ENCODE measurements around the gene TBC1D7. TPM values are rescaled to one million over a fixed set of nuclear protein-coding genes. Genes with fewer than 3 reads are reported as not detected.
"Not testable (repeated sequence)": the region's sequence is repeated elsewhere in the genome, so short reads cannot be mapped to it uniquely, and the experiment has no call there.

TBC1D7 gene
- total RNA-seq, 1 donor from 2014 or later: 36.0 TPM

DNA sequence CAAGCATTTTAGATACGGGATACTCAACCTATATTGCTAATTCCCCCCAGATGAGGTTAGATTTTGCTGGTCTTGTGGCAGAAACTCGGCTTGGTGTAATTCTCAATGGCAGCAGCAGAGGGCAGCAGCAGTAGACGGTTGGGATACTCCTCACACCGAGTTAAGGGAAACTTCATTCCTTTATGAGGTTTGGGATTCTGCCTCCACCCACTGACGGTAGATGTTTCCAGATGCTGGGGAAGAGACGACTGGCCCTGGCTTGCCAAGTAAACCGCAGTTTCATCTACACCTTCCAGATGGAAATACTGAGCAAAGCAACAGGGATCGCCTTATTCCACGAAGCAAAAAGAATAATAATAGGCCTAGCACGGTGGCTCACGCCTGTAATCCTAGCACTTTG, 8.2 kb upstream of the TBC1D7 start:
- DNase-seq (peak; percentile 89), ATAC-seq (ENCODE audit: poor library complexity) (peak; percentile 79)
- intact Hi-C loops (cut with DNase I): loop anchor here (5.0 kb wide), 2 partner anchors 61 to 201 kb away; no protein-coding TSS in a partner anchor

DNA sequence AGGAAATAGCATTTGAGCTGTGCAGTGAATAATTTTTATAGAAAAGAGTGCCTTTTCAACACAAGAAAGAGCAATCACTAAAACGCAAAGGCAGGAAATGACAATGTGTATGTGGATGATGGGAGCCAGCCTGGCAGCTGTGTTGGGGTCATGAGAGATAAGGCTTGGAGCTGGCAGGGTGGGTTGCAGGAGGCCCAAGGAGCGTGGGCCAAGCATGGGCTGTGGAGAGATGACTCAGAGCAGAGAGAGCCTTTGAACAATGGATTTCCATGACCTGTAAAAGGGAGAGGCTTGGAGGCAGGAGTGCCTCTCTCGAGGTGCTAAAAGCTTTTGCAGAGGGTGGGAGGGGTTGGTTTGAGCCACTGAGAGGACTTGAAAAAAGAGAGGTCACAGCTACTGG, 6.6 kb upstream of the TBC1D7 start:
- intact Hi-C loops (cut with DNase I): loop anchor here (5.0 kb wide), 2 partner anchors 62 to 202 kb away; no protein-coding TSS in a partner anchor
- no peak for ATAC-seq (ENCODE audit: poor library complexity)
- no peak for DNase-seq

DNA sequence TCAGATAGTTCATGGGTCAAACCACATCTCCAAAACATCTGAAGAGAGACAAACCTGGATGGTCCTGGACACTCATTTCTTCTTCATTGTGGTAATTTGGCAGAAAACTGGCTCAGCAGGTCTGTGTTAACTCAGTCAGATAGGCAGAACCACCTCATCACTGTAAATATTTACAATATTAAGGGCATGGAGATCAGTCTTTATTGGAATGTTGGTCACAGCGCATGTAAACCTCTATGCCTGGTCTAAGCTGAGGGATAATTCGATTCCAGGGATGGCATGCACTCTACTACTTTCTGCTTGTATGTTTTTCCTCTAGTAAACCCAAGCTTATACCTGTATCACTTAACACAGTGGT, 4.0 kb upstream of the TBC1D7 start:
- ATAC-seq (ENCODE audit: poor library complexity) (no peak), DNase-seq (no peak)
- intact Hi-C loops (cut with DNase I): no loop called here

DNA sequence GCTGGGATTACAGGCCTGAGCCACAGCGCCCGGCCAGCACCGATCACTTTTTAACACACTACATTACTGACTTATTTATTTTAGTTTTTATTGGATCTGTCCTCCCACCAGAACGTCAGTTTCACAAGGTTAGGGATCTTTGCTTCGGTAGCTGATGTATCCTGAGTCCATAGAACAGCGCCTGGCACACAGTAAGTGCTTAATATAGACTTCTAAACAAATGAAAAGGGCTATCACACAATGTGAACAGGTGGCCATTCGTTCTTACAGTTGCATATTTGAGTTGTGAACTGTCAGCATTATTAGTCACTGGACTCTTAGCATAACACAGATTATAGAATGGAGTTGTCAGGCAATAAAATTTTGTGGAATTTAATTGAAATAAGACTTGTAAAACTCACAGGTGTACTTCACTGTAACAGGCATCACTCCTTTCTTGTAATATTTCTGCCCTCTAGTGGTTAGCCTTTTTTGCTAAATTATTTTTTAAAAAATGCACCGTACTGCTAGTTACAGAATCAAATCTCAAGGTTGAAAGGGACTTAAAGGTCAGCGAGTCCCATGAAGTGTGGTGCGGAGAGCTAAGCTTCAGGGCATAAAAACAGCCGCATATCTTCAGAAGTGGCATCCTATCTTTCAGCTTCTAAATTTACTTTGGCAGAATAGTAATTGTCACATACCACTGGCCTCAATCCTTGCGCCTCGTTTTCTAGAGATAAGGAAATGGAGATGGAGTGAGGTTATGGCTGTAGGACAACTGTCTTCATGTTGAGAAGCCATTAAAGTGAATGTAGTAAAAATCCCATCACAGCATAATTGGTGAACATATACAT, 3.4 kb upstream of the TBC1D7 start:
- DNase-seq (no peak), ATAC-seq (ENCODE audit: poor library complexity) (peak; percentile 13)
- intact Hi-C loops (cut with DNase I): no loop called here

DNA sequence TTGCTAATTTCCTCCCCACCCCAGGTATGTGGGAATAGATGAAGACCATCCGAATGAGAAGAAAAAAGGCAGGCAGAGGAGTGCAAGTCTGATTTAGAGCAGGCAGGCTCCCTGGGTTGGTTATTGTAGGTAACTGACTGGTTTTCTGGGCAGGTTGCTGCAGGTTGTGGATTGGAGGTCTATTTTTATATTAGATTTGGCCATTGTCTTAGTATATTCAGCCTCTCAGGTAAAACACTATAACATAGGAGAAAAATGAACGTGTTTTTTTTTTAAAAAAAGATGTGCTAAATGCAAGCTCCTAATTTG, 492 bp upstream of the TBC1D7 start:
- DNase-seq: no peak
- ATAC-seq (ENCODE audit: poor library complexity): no peak
- intact Hi-C loops (cut with DNase I): loop anchor here (10.0 kb wide), 1 partner anchor 414 kb away; no protein-coding TSS in a partner anchor

DNA sequence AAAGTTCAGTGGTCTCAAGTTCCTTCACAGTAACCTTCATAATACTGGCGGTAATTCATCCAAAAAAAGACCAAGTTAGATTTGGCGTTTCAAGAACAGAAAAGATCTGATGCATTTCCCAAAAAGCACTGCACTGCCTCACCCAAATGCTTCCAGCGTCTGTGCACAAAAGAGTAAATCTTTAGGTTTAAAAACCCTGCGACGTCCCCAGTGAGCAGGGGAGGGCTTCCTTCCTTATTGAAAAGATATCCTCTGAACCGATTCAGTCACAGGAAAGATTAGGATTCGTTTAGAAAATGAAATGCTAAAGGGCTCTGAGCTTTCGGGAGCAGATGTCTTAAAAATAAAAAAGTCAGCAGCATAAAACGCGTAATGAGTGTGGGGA, 654 bp downstream of the TBC1D7 start:
- intact Hi-C loops (cut with DNase I): loop anchor here (10.0 kb wide), 1 partner anchor 413 kb away; no protein-coding TSS in a partner anchor
- ATAC-seq (ENCODE audit: poor library complexity): no peak
- no peak for DNase-seq

DNA sequence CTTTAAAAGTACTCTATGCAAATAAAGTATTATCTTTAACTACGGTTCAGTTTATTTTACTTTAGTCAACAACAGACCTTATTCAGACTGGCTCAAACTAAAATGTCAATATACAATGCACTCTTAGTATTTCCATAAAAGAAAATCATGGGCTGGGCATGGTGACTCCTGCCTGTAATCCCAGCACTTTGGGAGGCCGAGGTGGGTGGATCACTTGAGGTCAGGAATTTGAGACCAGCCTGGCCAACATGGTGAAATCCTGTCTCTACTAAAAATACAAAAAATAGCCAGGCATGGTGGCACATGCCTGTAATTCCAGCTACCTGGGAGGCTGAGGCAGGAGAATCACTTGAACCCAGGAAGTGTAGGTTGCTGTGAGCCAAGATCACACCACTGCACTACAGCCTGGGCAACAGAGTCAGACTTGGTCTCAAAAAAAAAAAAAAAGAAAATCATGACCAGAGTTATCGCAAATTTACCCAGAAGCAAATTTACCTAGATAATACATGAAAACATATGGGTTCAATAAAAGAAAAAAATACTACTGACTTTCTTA, 2.2 kb downstream of the TBC1D7 start:
- not testable (repeated sequence) for ATAC-seq (ENCODE audit: poor library complexity); DNase-seq
- intact Hi-C loops (cut with DNase I): loop anchor here (10.0 kb wide), 1 partner anchor 411 kb away; no protein-coding TSS in a partner anchor

DNA sequence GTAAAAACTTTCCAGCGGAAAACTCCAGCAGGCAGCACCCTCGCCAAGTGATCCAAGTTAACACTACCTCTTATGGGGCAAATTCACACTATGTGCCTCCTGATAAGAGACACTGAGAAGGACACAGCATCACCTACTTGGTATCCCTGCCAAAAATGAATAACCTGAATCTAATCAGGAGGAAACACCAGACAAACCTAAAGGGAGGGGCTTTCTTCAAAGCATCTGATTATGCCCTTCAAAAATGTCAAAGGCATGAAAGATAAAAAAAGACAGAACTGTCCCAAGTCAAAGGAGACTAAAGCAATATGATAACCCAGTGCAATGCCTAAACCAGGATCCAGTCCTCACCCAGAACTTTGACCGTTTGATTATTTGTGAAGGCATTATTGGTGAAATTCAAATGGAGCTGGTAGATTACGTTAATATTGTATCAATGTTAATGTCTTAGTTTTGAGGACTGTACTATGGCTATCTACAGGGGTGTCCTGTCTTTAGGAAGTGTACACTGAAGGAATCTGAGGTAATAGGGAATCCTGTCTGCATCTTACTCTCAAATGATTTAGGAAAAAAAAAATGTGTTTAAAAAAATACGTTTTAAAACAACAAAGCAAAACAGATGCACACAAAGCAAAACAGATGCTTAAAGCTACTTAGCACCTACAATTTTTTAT, 8.3 kb downstream of the TBC1D7 start:
- ATAC-seq (ENCODE audit: poor library complexity): no peak
- no peak for DNase-seq
- intact Hi-C loops (cut with DNase I): loop anchor here (10.0 kb wide), 1 partner anchor 405 kb away; no protein-coding TSS in a partner anchor

DNA sequence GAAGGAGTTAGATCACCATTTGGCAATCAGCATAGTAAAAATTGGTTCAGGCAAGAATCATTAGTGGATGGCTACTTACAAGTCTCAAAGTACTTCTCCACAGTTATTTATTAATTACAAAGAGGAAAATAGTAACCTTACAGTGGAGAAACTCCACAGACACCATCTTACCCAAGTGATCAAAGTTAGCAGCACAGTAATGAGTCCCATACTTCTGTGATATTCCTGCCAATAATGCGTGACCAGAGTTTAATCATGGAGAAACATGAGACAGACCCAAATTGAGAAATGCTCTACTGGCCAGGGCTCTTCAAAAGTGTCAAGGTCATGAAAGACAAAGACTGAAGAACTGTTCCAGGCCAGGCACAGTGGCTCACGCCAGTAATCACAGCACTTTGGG, 9.5 kb downstream of the TBC1D7 start:
- intact Hi-C loops (cut with DNase I): no loop called here
- no peak for ATAC-seq (ENCODE audit: poor library complexity)

DNA sequence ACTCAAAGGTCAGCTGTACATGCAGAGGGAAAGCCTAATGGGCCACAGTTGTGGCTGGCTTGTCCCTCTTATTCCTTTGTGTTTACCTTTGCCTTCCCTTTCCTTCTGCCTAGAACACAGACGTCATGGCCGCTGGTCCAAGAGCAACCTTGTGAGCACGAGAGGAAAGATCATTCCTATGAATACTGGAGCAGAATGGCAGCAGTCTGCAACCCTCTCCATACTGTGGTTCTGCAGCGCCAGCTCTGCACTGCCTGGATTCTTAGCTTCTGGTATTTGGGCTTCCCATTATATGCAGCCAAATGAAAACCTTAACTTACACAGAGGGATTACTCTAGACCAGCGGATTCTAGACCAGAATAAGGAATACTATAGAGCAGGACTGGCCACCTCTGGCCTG, 12.4 kb downstream of the TBC1D7 start:
- intact Hi-C loops (cut with DNase I): no loop called here
- ATAC-seq (ENCODE audit: poor library complexity): no peak
- no peak for DNase-seq

More for the DNA sequence above, 9.5 kb downstream of the TBC1D7 start:
- DNase-seq: no peak

DNA sequence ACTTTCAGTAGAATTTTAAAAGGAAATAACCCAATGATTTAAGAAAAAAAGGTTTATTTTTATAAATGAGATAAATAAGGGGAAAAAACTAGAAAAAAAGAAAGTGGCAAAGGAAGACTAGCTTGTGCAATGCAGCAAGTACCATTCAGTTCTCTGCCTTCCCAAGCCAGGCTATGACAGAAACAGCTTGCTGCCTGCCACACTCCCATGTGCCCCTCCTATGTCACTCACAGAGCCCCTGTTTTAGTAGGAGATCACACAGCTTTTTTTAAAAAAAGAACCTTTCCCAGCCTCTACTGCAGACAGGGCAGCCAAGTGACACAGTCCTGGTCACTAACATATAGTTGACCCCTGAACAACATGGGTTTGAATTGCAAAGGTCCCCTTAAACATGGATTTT, 13.5 kb downstream of the TBC1D7 start:
- intact Hi-C loops (cut with DNase I): no loop called here
- ATAC-seq (ENCODE audit: poor library complexity) (no peak), DNase-seq (no peak)

DNA sequence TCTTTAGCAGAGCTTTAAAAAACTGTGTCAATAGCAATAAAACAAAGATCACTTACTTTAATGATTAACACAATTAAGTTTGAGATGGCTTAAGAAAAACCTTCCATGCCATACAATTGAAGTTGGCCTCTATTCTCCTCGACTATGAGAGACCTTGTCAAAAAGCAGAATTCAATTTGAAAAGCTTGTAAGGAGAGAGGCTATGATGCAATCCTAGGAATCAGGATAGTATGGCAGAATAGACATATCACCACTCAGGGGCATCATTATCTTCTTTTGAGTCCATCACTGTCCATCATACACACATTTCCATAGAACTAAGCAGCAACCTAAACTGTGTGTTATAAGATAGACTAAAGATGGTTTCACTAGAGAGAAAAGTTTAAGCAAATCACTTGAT, 17.2 kb downstream of the TBC1D7 start:
- no peak for DNase-seq
- no peak for ATAC-seq (ENCODE audit: poor library complexity)
- intact Hi-C loops (cut with DNase I): no loop called here

DNA sequence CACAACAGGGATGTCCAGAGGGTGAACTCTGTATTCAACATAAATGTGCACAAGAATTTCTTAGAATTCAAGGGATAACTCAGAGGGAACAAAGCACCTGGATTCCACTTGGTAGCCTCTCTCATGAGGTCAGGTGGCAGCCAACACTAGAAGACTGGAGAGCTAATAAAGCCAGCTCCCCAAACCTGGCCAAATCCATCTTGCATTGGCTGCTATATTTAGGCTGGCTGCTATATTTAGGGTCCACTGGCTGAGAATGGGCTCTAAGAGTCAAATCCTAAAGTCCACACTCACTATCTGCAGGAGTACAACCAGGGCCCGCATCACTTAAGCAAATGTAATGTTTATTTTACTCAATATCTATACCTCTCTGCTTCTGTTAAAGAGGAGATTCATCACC, 20.0 kb downstream of the TBC1D7 start:
- intact Hi-C loops (cut with DNase I): no loop called here
- ATAC-seq (ENCODE audit: poor library complexity) (peak; percentile 83), DNase-seq (no peak)

DNA sequence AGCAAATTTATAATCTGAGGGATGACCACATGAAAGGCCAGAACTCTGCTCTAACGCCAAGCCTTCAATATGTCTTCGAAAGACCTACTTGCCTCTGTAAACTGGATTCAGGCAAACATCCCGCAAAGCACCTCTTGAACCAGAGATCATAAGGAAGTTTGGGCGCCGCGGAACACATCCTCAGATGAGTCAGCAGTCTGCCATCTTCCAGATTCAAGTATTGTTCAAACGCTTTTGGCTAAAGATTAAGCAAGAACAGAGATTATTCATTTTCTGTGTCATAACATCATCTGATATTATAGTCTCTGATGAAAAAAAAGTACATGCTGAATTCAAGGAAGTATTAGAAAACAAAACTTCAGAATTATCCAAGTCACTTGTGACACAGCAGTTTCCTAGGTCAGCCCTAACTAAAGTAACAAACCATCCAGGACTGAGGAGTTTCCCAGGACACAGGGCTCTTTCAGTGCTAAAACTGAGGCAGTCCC, 20.8 kb downstream of the TBC1D7 start:
- DNase-seq (no peak), ATAC-seq (ENCODE audit: poor library complexity) (no peak)
- intact Hi-C loops (cut with DNase I): no loop called here

DNA sequence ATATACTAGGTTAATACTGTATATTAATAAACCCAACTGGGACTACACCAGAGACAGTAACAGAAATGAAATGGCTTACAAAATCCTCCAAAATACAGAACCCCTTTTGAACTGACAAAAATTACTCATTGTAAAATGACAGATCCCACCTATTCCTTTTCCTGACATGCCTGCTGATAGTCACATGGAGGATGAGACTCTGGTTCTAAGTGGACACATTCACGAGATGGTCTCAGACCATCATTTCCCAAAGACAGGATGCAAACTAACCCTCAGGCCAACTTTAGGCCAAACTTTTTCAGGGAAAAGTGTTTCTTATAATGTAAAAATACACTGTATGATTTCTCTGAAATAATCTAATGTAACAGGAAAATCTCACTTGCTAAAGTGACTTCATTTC, 22.5 kb downstream of the TBC1D7 start:
- intact Hi-C loops (cut with DNase I): no loop called here
- no peak for DNase-seq
- no peak for ATAC-seq (ENCODE audit: poor library complexity)

DNA sequence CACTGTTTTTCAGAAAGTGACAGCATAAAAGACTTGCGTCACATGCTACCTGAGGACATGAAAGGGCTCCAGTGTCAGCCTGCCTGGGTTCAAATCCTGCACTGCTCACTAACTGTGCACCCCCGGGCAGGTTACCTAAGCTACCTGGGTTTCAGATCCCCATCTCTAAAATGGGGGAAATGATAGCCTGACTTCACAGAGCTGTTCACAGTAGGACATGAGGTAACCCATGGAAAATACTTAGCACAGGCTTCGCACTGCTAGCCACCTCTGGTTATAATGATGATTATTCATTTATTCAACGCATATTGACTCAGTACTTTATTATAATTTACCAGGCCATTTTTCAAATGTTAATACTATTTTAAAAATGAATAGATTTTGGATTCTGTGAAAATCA, 23.0 kb downstream of the TBC1D7 start:
- intact Hi-C loops (cut with DNase I): no loop called here
- ATAC-seq (ENCODE audit: poor library complexity): no peak
- no peak for DNase-seq

DNA sequence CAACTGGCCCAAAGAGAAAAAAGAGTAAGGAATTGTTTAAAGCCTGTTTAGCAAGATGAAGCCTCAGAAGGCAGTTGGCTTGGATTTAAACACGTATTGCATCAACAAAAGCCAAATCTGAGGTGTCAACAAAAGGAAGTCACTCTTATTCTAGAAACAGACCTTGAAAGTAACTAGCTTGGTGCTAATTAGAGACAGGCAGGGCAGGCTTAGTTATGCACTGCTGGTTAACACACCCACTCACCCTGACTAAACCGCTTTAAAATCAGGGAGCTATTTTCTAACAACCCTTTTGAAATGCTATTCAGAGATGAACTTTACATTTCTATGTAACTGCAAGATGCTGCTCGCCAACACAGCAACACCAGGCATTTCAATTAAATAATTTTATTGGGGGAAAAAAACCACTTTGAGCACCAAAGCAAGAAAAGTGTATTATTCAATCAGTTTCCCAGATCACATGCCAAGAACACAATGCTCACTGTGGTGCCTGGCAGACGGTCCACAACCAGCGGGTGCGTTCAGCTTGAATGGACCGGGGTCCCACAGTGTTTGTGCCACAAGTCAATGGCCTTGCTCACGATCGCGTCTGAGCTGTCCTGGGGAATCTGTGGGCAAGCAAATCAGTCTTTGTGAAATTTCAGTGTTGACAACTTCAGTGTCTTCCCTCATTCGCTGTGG, 23.6 kb downstream of the TBC1D7 start:
- DNase-seq: no peak
- intact Hi-C loops (cut with DNase I): no loop called here
- ATAC-seq (ENCODE audit: poor library complexity): no peak

DNA sequence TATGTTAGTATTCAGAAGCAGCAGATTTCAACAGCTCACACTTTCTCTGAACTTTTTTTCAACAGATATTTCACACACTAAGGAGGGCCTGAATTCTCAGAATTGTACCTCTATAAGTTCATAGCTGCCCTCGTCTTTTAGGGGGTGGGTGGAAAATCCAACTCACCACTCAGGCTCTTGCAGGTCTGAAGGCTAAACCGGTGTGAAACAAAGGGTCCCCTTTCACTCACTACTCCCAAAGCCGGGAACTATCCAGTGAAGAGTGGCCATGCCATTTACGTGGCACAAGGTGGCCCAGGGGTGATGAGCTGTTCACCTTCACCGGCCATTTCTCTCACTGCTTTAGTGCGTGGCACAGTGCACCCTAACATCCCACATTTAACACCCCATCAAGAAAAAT, 24.2 kb downstream of the TBC1D7 start:
- no peak for ATAC-seq (ENCODE audit: poor library complexity)
- DNase-seq: no peak
- intact Hi-C loops (cut with DNase I): no loop called here

DNA sequence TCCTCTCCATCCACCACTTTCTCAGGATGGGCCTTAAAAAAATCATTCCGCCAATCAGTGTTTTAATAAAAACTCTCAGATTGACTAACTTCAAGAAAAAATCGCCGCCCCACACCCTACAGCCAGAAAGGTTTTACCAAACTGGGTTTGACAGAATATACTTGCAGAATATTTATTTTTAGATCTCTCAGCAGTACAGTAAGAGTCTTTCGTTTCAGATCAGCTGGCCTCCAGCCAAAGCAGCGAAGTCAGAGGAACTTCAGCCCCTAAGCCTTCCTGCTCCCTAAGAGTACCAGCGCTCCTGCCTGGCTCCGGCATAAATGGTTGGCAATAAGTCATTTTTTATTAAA, 24.7 kb downstream of the TBC1D7 start:
- ATAC-seq (ENCODE audit: poor library complexity) (peak; percentile 85), DNase-seq (peak; percentile 90)
- intact Hi-C loops (cut with DNase I): no loop called here

Data from Right ventricle myocardium superior (tissue), 1 donor.